ENCODE results near the gene SRSF11. TPM values are rescaled to one million over a fixed set of nuclear protein-coding genes. Genes with fewer than 3 reads are reported as not detected.
A peak's percentile ranks its signal among the peaks of the same experiment; 100 is the strongest.

SRSF11 gene
- polyA plus RNA-seq, 1 of the 3 experiments (the other 2 are of a cell fraction) = 138 TPM

DNA sequence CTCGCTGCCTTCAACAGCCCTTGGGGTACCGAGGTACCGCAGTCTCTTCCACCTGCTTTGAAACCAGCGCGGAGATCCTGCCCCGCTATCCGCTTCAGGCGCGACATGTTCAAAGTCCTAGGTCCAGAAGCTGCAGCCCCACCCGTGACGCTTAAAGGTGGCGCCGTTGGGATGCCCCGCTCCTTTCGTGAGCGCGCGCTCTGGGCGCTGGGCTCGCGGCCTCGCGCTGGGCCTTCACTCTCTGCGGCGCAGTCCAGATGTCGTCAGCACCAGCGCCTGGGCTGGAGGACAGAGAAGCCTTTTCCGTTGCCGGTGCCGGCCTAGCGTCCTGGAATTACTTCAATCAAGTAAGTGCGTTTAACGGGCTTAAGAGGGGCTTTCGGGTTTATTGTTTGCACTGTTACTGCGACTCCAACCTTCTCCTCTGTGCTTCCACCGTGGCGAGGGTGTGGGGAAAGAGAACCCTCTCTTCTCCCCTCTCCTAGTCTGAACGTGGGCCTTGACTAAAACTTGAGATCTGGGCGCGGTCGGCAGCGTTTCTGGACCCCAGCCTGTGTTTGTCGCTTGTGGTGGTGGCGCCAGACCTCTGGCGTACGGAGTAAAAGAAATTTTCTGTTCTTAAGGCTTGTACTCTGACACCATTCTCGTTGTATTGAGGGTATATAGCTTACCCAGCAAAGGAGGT is 15.6 kb upstream of the SRSF11 start, which contains the start of gene LRRC40:
Gene LRRC40, minus strand, starts transcription at position 146 of the 685 bp plus-strand sequence. Its CDS starts 39 bp downstream, at position 107.
- Histone ChIP-seq H3K9me3 (no peaks in the 10 kb centered on the region), H3K9me2 (no peaks in the 10 kb centered on the region), H4K20me1 (ENCODE audit: insufficient read depth) (peaks cover 6% of the 10 kb centered on the region; the same call in 1 of the 2 replicates), H3K79me2 (ENCODE audit: insufficient read depth) (peaks cover 100% of the 10 kb centered on the region), H3K4me2 (peak within 1 kb of the TSS; percentile 85), H3K4me1 (ENCODE audit: control insufficient read depth in 1 of 2, insufficient read depth in 2 of 2, low read depth in 1 of 2, low read length in 1 of 2) (peaks cover 4% of the 10 kb centered on the region in 2 experiments; a peak in 3 of 4 replicates), H3K36me3 (replicated peaks in 1 of 2; ENCODE audit: control insufficient read depth in 1 of 2, insufficient read depth in 2 of 2, low read length in 1 of 2) (peaks cover 0 to 13% of the 10 kb centered on the region in 2 experiments), H3K27ac (ENCODE audit: low read depth in 2 of 2, low read length in 1 of 2) (peak within 1 kb of the TSS; percentile 90 to 93), H3F3A (replicated peaks; ENCODE audit: insufficient read depth) (peaks cover 15% of the 10 kb centered on the region), H2AFZ (ENCODE audit: low read depth) (peak within 1 kb of the TSS; percentile 83), H3K9ac (peak within 1 kb of the TSS; percentile 96), H3K27me3 (ENCODE audit: insufficient read depth) (no peaks in the 10 kb centered on the region), H3K4me3 (ENCODE audit: low read depth in 2 of 2, low read length in 1 of 2) (peak within 1 kb of the TSS; percentile 74 to 91)
- ChIA-PET CTCF (interaction anchor here (0.8 to 1.1 kb wide), 3 partner anchors 16 to 296 kb away, joined by 3 read pairs; partner anchors contain the start of gene SRSF11), POLR2A (interaction anchor here (0.6 to 2.4 kb wide), 5 partner anchors 10 to 206 kb away, joined by 3 to 16 read pairs (median 3); partner anchors contain the start of genes ANKRD13C, CTH and SRSF11)
- under 1% methylated on average over 20 of the region's 47 CpGs for WGBS (ENCODE audit: low lambda C conversion rate)
- DNase-seq = peak; percentile 91
- TF ChIP-seq, protein P1, sequence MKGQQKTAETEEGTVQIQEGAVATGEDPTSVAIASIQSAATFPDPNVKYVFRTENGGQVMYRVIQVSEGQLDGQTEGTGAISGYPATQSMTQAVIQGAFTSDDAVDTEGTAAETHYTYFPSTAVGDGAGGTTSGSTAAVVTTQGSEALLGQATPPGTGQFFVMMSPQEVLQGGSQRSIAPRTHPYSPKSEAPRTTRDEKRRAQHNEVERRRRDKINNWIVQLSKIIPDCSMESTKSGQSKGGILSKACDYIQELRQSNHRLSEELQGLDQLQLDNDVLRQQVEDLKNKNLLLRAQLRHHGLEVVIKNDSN (IDR thresholded peaks at IDR 0.05; ENCODE audit: borderline replicate concordance, low read depth) = no peak
- TF ChIP-seq FOXJ3 (CRISPR knock-in tag; IDR thresholded peaks at IDR 0.05) (0 out of 2 replicates have a peak, but pooled peaks have one; percentile 42), NRF1 (IDR thresholded peaks at IDR 0.05; ENCODE audit: low read depth, low read length) (no peak), POLR2AphosphoS5 (IDR thresholded peaks at IDR 0.05; ENCODE audit: low read depth, low read length) (peak; percentile 89), SMC3 (IDR thresholded peaks at IDR 0.05; ENCODE audit: low read depth, low read length) (no peak), YY1 (IDR thresholded peaks at IDR 0.05; ENCODE audit: low read depth) (no peak), EP300 (IDR thresholded peaks at IDR 0.05; ENCODE audit: borderline replicate concordance in 1 of 2, low read depth in 1 of 2, low read length in 1 of 2) (peak; percentile 12 to 30; a peak in 1 of 4 replicates), TEAD4 (IDR thresholded peaks at IDR 0.05; ENCODE audit: borderline replicate concordance, insufficient read depth) (no peak), MEF2A (IDR thresholded peaks at IDR 0.05; ENCODE audit: borderline replicate concordance, low read depth) (no peak), FOXM1 (IDR thresholded peaks at IDR 0.05; ENCODE audit: low read depth) (no peak), CHD2 (IDR thresholded peaks at IDR 0.05; ENCODE audit: low read length, partially characterized antibody) (peak; percentile 91), TAF1 (IDR thresholded peaks at IDR 0.05; ENCODE audit: borderline replicate concordance, low read depth, low read length) (peak; percentile 82), SIN3A (IDR thresholded peaks at IDR 0.05; ENCODE audit: borderline replicate concordance, low read depth, low read length) (peak; percentile 91; the same call in 1 of the 2 replicates), RCOR1 (IDR thresholded peaks at IDR 0.05; ENCODE audit: low read length) (0 out of 2 replicates have a peak, but pooled peaks have one; percentile 17), RXRA (IDR thresholded peaks at IDR 0.05; ENCODE audit: borderline replicate concordance, low read depth) (no peak), EZH2phosphoT487 (IDR thresholded peaks at IDR 0.05; ENCODE audit: borderline replicate concordance, low read depth) (no peak), MXI1 (IDR thresholded peaks at IDR 0.05; ENCODE audit: low read depth, low read length) (peak; percentile 96), FOSL2 (IDR thresholded peaks at IDR 0.05; ENCODE audit: borderline replicate concordance, low read depth) (no peak), TCF12 (IDR thresholded peaks at IDR 0.05) (peak; percentile 38; the same call in 1 of the 2 replicates), NFIC (IDR thresholded peaks at IDR 0.05; ENCODE audit: borderline replicate concordance) (no peak)
- TF ChIP-seq, protein P2, sequence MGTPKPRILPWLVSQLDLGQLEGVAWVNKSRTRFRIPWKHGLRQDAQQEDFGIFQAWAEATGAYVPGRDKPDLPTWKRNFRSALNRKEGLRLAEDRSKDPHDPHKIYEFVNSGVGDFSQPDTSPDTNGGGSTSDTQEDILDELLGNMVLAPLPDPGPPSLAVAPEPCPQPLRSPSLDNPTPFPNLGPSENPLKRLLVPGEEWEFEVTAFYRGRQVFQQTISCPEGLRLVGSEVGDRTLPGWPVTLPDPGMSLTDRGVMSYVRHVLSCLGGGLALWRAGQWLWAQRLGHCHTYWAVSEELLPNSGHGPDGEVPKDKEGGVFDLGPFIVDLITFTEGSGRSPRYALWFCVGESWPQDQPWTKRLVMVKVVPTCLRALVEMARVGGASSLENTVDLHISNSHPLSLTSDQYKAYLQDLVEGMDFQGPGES (IDR thresholded peaks at IDR 0.05; ENCODE audit: low read depth, low read length) = no peak
- TF ChIP-seq, protein P3, sequence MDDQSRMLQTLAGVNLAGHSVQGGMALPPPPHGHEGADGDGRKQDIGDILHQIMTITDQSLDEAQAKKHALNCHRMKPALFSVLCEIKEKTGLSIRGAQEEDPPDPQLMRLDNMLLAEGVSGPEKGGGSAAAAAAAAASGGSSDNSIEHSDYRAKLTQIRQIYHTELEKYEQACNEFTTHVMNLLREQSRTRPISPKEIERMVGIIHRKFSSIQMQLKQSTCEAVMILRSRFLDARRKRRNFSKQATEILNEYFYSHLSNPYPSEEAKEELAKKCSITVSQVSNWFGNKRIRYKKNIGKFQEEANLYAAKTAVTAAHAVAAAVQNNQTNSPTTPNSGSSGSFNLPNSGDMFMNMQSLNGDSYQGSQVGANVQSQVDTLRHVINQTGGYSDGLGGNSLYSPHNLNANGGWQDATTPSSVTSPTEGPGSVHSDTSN (IDR thresholded peaks at IDR 0.05) = no peak
- TF ChIP-seq, protein P4, sequence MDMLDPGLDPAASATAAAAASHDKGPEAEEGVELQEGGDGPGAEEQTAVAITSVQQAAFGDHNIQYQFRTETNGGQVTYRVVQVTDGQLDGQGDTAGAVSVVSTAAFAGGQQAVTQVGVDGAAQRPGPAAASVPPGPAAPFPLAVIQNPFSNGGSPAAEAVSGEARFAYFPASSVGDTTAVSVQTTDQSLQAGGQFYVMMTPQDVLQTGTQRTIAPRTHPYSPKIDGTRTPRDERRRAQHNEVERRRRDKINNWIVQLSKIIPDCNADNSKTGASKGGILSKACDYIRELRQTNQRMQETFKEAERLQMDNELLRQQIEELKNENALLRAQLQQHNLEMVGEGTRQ (IDR thresholded peaks at IDR 0.05; ENCODE audit: borderline replicate concordance, low read depth, low read length) = no peak
- TF ChIP-seq, protein P5, sequence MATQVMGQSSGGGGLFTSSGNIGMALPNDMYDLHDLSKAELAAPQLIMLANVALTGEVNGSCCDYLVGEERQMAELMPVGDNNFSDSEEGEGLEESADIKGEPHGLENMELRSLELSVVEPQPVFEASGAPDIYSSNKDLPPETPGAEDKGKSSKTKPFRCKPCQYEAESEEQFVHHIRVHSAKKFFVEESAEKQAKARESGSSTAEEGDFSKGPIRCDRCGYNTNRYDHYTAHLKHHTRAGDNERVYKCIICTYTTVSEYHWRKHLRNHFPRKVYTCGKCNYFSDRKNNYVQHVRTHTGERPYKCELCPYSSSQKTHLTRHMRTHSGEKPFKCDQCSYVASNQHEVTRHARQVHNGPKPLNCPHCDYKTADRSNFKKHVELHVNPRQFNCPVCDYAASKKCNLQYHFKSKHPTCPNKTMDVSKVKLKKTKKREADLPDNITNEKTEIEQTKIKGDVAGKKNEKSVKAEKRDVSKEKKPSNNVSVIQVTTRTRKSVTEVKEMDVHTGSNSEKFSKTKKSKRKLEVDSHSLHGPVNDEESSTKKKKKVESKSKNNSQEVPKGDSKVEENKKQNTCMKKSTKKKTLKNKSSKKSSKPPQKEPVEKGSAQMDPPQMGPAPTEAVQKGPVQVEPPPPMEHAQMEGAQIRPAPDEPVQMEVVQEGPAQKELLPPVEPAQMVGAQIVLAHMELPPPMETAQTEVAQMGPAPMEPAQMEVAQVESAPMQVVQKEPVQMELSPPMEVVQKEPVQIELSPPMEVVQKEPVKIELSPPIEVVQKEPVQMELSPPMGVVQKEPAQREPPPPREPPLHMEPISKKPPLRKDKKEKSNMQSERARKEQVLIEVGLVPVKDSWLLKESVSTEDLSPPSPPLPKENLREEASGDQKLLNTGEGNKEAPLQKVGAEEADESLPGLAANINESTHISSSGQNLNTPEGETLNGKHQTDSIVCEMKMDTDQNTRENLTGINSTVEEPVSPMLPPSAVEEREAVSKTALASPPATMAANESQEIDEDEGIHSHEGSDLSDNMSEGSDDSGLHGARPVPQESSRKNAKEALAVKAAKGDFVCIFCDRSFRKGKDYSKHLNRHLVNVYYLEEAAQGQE (IDR thresholded peaks at IDR 0.05; ENCODE audit: low read depth, low read length) = 0 out of 2 replicates have a peak, but pooled peaks have one; percentile 27
